ENCODE measurements around the gene DLG2.

GRCh38 chr11:84886344-84886743, 740.8 kb downstream of the DLG2 start:
- TF ChIP-seq, protein P1, sequence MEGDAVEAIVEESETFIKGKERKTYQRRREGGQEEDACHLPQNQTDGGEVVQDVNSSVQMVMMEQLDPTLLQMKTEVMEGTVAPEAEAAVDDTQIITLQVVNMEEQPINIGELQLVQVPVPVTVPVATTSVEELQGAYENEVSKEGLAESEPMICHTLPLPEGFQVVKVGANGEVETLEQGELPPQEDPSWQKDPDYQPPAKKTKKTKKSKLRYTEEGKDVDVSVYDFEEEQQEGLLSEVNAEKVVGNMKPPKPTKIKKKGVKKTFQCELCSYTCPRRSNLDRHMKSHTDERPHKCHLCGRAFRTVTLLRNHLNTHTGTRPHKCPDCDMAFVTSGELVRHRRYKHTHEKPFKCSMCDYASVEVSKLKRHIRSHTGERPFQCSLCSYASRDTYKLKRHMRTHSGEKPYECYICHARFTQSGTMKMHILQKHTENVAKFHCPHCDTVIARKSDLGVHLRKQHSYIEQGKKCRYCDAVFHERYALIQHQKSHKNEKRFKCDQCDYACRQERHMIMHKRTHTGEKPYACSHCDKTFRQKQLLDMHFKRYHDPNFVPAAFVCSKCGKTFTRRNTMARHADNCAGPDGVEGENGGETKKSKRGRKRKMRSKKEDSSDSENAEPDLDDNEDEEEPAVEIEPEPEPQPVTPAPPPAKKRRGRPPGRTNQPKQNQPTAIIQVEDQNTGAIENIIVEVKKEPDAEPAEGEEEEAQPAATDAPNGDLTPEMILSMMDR (conservative IDR thresholded peaks at IDR 0.05 in 1 of 2, IDR thresholded peaks at IDR 0.05 in 1 of 2; ENCODE audit: extremely low read depth in 1 of 2, insufficient read depth in 1 of 2, low read depth in 1 of 2, low read length in 2 of 2) = no peak
- no peak for TF ChIP-seq EZH2 (IDR thresholded peaks at IDR 0.05; ENCODE audit: borderline replicate concordance, low read length)
